ENCODE data around the gene LYL1.

Gene LYL1

DNA sequence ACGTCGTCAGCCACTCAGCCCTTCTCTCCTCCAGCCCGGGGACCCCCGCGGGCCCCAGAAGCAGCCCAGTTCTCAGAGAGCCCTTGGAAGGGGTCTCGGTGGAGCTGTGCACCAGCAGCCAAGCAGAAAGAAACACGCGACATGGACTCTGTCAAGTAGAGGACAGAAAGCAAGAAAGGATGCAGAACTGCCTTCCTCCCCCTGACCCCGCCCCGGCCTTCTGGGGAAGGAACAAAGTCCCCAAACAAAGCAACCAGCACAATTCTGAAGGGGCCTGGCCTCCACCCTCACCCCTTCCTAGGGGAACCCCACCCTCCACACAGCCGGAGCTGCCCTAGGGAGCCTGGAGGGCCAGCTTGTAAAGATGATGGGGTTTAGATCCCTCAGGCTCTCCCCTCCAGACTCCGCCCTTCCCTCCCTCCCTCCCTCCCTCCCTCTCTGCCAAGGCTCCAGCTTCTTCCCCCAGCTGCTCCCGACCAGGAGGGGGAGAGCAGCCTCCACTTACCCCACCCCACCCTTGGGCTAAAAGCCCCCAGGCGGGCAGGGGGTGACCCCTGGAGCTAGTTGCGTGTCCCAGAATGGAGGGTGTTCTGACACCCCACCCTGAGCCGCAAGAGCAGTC is 7.8 kb downstream of the LYL1 start:
- Histone ChIP-seq H3K27me3 (ENCODE audit: insufficient read depth, poor library complexity, severe bottlenecking) (no peaks in the 10 kb centered on the region), H3K4me3 (replicated peaks; ENCODE audit: insufficient read depth, low read length) (peak overlapping the region; percentile 40), H3K27ac (replicated peaks) (peak overlapping the region; percentile 99)
- 0 out of 2 replicates have a peak, but pooled peaks have one; percentile 16 for TF ChIP-seq SPI1 (IDR thresholded peaks at IDR 0.05; ENCODE audit: borderline replicate concordance, low read depth)
- TF ChIP-seq, protein P1, sequence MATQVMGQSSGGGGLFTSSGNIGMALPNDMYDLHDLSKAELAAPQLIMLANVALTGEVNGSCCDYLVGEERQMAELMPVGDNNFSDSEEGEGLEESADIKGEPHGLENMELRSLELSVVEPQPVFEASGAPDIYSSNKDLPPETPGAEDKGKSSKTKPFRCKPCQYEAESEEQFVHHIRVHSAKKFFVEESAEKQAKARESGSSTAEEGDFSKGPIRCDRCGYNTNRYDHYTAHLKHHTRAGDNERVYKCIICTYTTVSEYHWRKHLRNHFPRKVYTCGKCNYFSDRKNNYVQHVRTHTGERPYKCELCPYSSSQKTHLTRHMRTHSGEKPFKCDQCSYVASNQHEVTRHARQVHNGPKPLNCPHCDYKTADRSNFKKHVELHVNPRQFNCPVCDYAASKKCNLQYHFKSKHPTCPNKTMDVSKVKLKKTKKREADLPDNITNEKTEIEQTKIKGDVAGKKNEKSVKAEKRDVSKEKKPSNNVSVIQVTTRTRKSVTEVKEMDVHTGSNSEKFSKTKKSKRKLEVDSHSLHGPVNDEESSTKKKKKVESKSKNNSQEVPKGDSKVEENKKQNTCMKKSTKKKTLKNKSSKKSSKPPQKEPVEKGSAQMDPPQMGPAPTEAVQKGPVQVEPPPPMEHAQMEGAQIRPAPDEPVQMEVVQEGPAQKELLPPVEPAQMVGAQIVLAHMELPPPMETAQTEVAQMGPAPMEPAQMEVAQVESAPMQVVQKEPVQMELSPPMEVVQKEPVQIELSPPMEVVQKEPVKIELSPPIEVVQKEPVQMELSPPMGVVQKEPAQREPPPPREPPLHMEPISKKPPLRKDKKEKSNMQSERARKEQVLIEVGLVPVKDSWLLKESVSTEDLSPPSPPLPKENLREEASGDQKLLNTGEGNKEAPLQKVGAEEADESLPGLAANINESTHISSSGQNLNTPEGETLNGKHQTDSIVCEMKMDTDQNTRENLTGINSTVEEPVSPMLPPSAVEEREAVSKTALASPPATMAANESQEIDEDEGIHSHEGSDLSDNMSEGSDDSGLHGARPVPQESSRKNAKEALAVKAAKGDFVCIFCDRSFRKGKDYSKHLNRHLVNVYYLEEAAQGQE (IDR thresholded peaks at IDR 0.05; ENCODE audit: insufficient replicate concordance, low read depth), result no peak
- peak in 1 of 2 experiments; percentile 57 for DNase-seq (ENCODE audit: low read depth in 1 of 2, low spot score in 1 of 2)

- TF ChIP-seq GABPA (IDR thresholded peaks at IDR 0.05; ENCODE audit: low read depth) (no peak), SPI1 (IDR thresholded peaks at IDR 0.05; ENCODE audit: borderline replicate concordance, low read depth) (no peak), CTCF (IDR thresholded peaks at IDR 0.05; ENCODE audit: insufficient read depth, low read length) (no peak), POLR2AphosphoS5 (IDR thresholded peaks at IDR 0.05; ENCODE audit: low read depth) (no peak)
- TF ChIP-seq, protein P1 (IDR thresholded peaks at IDR 0.05; ENCODE audit: insufficient replicate concordance, low read depth), result no peak
- no peak for DNase-seq (ENCODE audit: low read depth in 1 of 2, low spot score in 1 of 2)
- no peaks in the 10 kb centered on the region for H3K27me3 ChIP-seq (ENCODE audit: insufficient read depth, poor library complexity, severe bottlenecking)
- no peak overlapping the region; the same call in 1 of the 2 replicates for H3K27ac ChIP-seq (replicated peaks)
- H3K4me3 ChIP-seq (replicated peaks; ENCODE audit: insufficient read depth, low read length), result no peak overlapping the region
These were observed 8.6 kb downstream of the LYL1 start for GRCh38 chr19:13094106-13094504.

- no peak overlapping the region for H3K27ac ChIP-seq (replicated peaks)
- no peaks in the 10 kb centered on the region for H3K27me3 ChIP-seq (ENCODE audit: insufficient read depth, poor library complexity, severe bottlenecking)
These were observed 9.1 kb downstream of the LYL1 start for GRCh38 chr19:13093407-13094105.

More at GRCh38 chr19:13093407-13094105, 9.1 kb downstream of the LYL1 start:
- DNase-seq (ENCODE audit: low read depth in 1 of 2, low spot score in 1 of 2), result peak; percentile 85 to 88
- no peak overlapping the region for H3K4me3 ChIP-seq (replicated peaks; ENCODE audit: insufficient read depth, low read length)
- TF ChIP-seq POLR2AphosphoS5 (IDR thresholded peaks at IDR 0.05; ENCODE audit: low read depth) (no peak), CTCF (IDR thresholded peaks at IDR 0.05; ENCODE audit: insufficient read depth, low read length) (peak; percentile 77)
- TF ChIP-seq, protein P1 (IDR thresholded peaks at IDR 0.05; ENCODE audit: insufficient replicate concordance, low read depth), result no peak

Data from HL-60 (cell line).